ENCODE data around the gene CNGB1. TPM values are rescaled to one million over a fixed set of nuclear protein-coding genes. Genes with fewer than 3 reads are reported as not detected.
A peak's percentile ranks its signal among the peaks of the same experiment; 100 is the strongest.

CNGB1 gene
- total and polyA plus RNA-seq, 2 of the 13 experiments (the other 11 are each of a cell fraction or from before 2014, with no cell fraction given): 0.02 to 0.15 TPM

DNA sequence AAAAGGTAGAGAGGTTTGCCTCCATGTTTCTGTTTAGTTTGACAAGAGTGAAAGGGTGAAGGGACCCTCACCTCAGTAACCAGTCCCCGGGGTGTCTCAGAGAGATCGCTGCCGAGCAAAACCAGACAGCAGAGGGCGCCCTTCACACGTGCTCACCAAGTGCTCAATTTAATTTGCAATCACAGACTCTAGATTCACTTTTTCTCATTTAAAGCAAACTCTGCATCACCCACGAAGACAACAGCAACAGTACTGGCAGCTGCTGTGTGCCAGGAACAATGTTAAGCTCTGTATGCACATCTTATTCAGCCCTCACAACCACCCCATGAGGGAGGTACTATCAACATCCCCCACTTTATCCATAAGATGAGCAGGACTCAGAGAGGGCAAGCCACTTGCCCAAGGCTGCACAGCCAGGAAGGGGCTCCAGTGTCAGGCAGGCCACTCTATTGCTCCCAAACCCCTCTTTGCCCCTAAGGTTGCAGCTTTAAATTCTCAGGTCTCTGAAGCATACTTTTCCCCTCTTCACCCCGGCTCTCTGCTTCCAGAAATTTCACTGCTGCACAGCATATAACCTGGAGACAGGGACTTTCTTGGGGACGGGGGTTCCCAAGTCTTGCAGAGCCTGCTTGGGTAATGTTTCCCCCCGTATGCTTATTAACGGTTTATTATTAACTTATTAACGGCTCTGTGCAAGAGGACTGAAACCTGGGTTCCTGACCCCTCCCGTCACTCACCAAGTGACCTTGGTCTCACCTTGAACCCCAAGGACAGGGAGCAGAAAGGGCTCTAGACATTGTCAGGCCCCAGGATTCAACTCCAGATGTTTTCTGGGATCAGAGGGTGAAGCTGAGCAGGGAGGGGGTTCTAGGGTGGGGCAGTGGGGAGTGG lies 70.9 kb downstream of the CNGB1 start (continued):
- peak; percentile 72; the same call in 1 of the 2 replicates for TF ChIP-seq RCOR2 (CRISPR knock-in tag; IDR thresholded peaks at IDR 0.05)
- peak; percentile 19 for TF ChIP-seq FOSL2 (CRISPR knock-in tag; IDR thresholded peaks at IDR 0.05)
- TF ChIP-seq ZNF430 (CRISPR knock-in tag; IDR thresholded peaks at IDR 0.05): peak; percentile 47; the same call in 1 of the 2 replicates
- TF ChIP-seq ONECUT2 (CRISPR knock-in tag; IDR thresholded peaks at IDR 0.05): no peak
- TF ChIP-seq, protein P1, sequence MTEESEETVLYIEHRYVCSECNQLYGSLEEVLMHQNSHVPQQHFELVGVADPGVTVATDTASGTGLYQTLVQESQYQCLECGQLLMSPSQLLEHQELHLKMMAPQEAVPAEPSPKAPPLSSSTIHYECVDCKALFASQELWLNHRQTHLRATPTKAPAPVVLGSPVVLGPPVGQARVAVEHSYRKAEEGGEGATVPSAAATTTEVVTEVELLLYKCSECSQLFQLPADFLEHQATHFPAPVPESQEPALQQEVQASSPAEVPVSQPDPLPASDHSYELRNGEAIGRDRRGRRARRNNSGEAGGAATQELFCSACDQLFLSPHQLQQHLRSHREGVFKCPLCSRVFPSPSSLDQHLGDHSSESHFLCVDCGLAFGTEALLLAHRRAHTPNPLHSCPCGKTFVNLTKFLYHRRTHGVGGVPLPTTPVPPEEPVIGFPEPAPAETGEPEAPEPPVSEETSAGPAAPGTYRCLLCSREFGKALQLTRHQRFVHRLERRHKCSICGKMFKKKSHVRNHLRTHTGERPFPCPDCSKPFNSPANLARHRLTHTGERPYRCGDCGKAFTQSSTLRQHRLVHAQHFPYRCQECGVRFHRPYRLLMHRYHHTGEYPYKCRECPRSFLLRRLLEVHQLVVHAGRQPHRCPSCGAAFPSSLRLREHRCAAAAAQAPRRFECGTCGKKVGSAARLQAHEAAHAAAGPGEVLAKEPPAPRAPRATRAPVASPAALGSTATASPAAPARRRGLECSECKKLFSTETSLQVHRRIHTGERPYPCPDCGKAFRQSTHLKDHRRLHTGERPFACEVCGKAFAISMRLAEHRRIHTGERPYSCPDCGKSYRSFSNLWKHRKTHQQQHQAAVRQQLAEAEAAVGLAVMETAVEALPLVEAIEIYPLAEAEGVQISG (CRISPR knock-in tag; IDR thresholded peaks at IDR 0.05): 0 out of 2 replicates have a peak, but pooled peaks have one; percentile 13
- TF ChIP-seq ZBTB25 (CRISPR knock-in tag; IDR thresholded peaks at IDR 0.05): 0 out of 2 replicates have a peak, but pooled peaks have one; percentile 39
- TF ChIP-seq NFYC (CRISPR knock-in tag; IDR thresholded peaks at IDR 0.05): no peak
- TF ChIP-seq, protein P2, sequence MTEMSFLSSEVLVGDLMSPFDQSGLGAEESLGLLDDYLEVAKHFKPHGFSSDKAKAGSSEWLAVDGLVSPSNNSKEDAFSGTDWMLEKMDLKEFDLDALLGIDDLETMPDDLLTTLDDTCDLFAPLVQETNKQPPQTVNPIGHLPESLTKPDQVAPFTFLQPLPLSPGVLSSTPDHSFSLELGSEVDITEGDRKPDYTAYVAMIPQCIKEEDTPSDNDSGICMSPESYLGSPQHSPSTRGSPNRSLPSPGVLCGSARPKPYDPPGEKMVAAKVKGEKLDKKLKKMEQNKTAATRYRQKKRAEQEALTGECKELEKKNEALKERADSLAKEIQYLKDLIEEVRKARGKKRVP (CRISPR knock-in tag; IDR thresholded peaks at IDR 0.05): peak in 1 of 2 experiments; percentile 26; a peak in 1 of 4 replicates
- TF ChIP-seq ZNF572 (CRISPR knock-in tag; IDR thresholded peaks at IDR 0.05): no peak
- TF ChIP-seq ZNF768 (CRISPR knock-in tag; IDR thresholded peaks at IDR 0.05): peak; percentile 100
- TF ChIP-seq, protein P3, sequence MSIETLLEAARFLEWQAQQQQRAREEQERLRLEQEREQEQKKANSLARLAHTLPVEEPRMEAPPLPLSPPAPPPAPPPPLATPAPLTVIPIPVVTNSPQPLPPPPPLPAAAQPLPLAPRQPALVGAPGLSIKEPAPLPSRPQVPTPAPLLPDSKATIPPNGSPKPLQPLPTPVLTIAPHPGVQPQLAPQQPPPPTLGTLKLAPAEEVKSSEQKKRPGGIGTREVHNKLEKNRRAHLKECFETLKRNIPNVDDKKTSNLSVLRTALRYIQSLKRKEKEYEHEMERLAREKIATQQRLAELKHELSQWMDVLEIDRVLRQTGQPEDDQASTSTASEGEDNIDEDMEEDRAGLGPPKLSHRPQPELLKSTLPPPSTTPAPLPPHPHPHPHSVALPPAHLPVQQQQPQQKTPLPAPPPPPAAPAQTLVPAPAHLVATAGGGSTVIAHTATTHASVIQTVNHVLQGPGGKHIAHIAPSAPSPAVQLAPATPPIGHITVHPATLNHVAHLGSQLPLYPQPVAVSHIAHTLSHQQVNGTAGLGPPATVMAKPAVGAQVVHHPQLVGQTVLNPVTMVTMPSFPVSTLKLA (IDR thresholded peaks at IDR 0.05): no peak
- peak; percentile 50; the same call in 1 of the 2 replicates for TF ChIP-seq ZNF331 (CRISPR knock-in tag; IDR thresholded peaks at IDR 0.05)
- no peak for TF ChIP-seq ZNF121 (CRISPR knock-in tag; IDR thresholded peaks at IDR 0.05)
- TF ChIP-seq CHD4 (IDR thresholded peaks at IDR 0.05; ENCODE audit: borderline replicate concordance, low read length): peak; percentile 75; the same call in 1 of the 2 replicates
- TF ChIP-seq, protein P4, sequence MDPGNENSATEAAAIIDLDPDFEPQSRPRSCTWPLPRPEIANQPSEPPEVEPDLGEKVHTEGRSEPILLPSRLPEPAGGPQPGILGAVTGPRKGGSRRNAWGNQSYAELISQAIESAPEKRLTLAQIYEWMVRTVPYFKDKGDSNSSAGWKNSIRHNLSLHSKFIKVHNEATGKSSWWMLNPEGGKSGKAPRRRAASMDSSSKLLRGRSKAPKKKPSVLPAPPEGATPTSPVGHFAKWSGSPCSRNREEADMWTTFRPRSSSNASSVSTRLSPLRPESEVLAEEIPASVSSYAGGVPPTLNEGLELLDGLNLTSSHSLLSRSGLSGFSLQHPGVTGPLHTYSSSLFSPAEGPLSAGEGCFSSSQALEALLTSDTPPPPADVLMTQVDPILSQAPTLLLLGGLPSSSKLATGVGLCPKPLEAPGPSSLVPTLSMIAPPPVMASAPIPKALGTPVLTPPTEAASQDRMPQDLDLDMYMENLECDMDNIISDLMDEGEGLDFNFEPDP (CRISPR knock-in tag; conservative IDR thresholded peaks at IDR 0.05): 0 out of 2 replicates have a peak, but pooled peaks have one; percentile 35
- TF ChIP-seq, protein P5, sequence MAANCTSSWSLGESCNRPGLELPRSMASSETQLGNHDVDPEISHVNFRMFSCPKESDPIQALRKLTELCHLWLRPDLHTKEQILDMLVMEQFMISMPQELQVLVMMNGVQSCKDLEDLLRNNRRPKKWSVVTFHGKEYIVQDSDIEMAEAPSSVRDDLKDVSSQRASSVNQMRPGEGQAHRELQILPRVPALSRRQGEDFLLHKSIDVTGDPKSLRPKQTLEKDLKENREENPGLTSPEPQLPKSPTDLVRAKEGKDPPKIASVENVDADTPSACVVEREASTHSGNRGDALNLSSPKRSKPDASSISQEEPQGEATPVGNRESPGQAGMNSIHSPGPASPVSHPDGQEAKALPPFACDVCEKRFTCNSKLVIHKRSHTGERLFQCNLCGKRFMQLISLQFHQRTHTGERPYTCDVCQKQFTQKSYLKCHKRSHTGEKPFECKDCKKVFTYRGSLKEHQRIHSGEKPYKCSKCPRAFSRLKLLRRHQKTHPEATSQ (CRISPR knock-in tag; IDR thresholded peaks at IDR 0.05; ENCODE audit: borderline replicate concordance): 0 out of 2 replicates have a peak, but pooled peaks have one; percentile 54
- peak; percentile 97 for TF ChIP-seq ESRRA (CRISPR knock-in tag; IDR thresholded peaks at IDR 0.05; ENCODE audit: low read depth)
- no peak for TF ChIP-seq ISX (CRISPR knock-in tag; conservative IDR thresholded peaks at IDR 0.05)
- 0 out of 2 replicates have a peak, but pooled peaks have one; percentile 50 for TF ChIP-seq BORCS8-MEF2B (CRISPR knock-in tag; IDR thresholded peaks at IDR 0.05)

Data from HepG2 (cell line).